HG03196 (cell line): ENCODE data around the gene CD99.

Experiments
- ATAC-seq: cut with Tn5 transposase; IDR thresholded peaks from one replicate; pipeline ENCODE4 v1.9.1; 2021; ENCODE audit not compliant: unreplicated experiment

The CD99 gene

GRCh38 chrX:2697741-2698299 lies 6.7 kb downstream of the CD99 start:
- peak; percentile 40 for ATAC-seq

GRCh38 chrX:2698604-2699003 lies 7.5 kb downstream of the CD99 start:
- no peak for ATAC-seq

- ATAC-seq = no peak
These were observed 8.9 kb downstream of the CD99 start for GRCh38 chrX:2699959-2700358.

- ATAC-seq = no peak
These were observed 9.6 kb downstream of the CD99 start for GRCh38 chrX:2700405-2701320.

GRCh38 chrX:2701600-2701999 lies 10.5 kb downstream of the CD99 start:
- no peak for ATAC-seq

- no peak for ATAC-seq
These were observed 12.9 kb downstream of the CD99 start for GRCh38 chrX:2703991-2704369.

GRCh38 chrX:2705046-2705832 lies 14.1 kb downstream of the CD99 start:
- no peak for ATAC-seq

GRCh38 chrX:2707334-2707760 lies 16.3 kb downstream of the CD99 start:
- peak; percentile 87 for ATAC-seq

GRCh38 chrX:2708021-2708420 lies 16.9 kb downstream of the CD99 start:
- ATAC-seq = no peak

GRCh38 chrX:2708592-2709188 lies 17.6 kb downstream of the CD99 start:
- ATAC-seq = no peak

GRCh38 chrX:2709556-2709955 lies 18.5 kb downstream of the CD99 start:
- no peak for ATAC-seq

GRCh38 chrX:2710041-2710840 lies 19.1 kb downstream of the CD99 start:
- no peak for ATAC-seq

GRCh38 chrX:2711441-2711840 lies 20.3 kb downstream of the CD99 start:
- ATAC-seq = no peak

- no peak for ATAC-seq
These were observed 21.3 kb downstream of the CD99 start for GRCh38 chrX:2712428-2712827.

GRCh38 chrX:2712890-2713840 lies 22.1 kb downstream of the CD99 start:
- ATAC-seq = no peak

- ATAC-seq = no peak
These were observed 23.5 kb downstream of the CD99 start for GRCh38 chrX:2714551-2714950.

- ATAC-seq = no peak
These were observed 24.0 kb downstream of the CD99 start for GRCh38 chrX:2715066-2715600.

- ATAC-seq = no peak
These were observed 26.2 kb downstream of the CD99 start for GRCh38 chrX:2717312-2717711.

GRCh38 chrX:2718821-2719220 lies 27.7 kb downstream of the CD99 start:
- ATAC-seq = no peak
